Caki2 (cell line): ENCODE measurements around the gene ZNF638. TPM values are rescaled to one million over a fixed set of nuclear protein-coding genes. Genes with fewer than 3 reads are reported as not detected.
A peak's percentile ranks its signal among the peaks of the same experiment; 100 is the strongest.
"Not testable (repeated sequence)": the region's sequence is repeated elsewhere in the genome, so short reads cannot be mapped to it uniquely, and the experiment has no call there.

ENCODE experiments used
- DNase-seq: peaks from one replicate; pipeline ENCODE4 v3.0.0-alpha.2; 2015; ENCODE audit warnings: low read depth
- in situ Hi-C: cut with HindIII; loops from 2 replicates; pipeline ENCODE4 v1.10.0; 2016; ENCODE audit warnings: low sequenced_read_pairs, low pct_unique_long_range_greater_than_20kb, mixed read lengths
- total RNA-seq: library from RNA; depleted of rRNA; stranded (reverse); fragments of >200 nt; shearing (Covaris generic); gene quantifications from 2 replicates; pipeline ENCODE4 v1.2.3, GENCODE V29; 2014; ENCODE audit warnings: low replicate concordance

The ZNF638 gene
- total RNA-seq, 1 experiment from 2014 or later: 38.5 TPM

- DNase-seq: no peak
- in situ Hi-C loops: no loop called here
These were observed 1.4 kb upstream of the ZNF638 start for GRCh38 chr2:71330155-71330554.

GRCh38 chr2:71330585-71331330 is 824 bp upstream of the ZNF638 start:
- no peak for DNase-seq
- in situ Hi-C loops: no loop called here

- DNase-seq, in situ Hi-C loops: not testable (repeated sequence)
These were observed 326 bp upstream of the ZNF638 start for GRCh38 chr2:71331331-71331580.

GRCh38 chr2:71332435-71332796 is 834 bp downstream of the ZNF638 start:
- DNase-seq: no peak

GRCh38 chr2:71333619-71334018 is 2.0 kb downstream of the ZNF638 start:
- no peak for DNase-seq
- in situ Hi-C loops: no loop called here

More at GRCh38 chr2:71332435-71332796, 834 bp downstream of the ZNF638 start:
- in situ Hi-C loops: no loop called here

GRCh38 chr2:71336384-71336783 is 4.8 kb downstream of the ZNF638 start:
- in situ Hi-C loops: no loop called here
- no peak for DNase-seq

GRCh38 chr2:71336802-71337201 is 5.2 kb downstream of the ZNF638 start:
- in situ Hi-C loops: no loop called here
- no peak for DNase-seq

- no peak for DNase-seq
- in situ Hi-C loops: no loop called here
These were observed 6.2 kb downstream of the ZNF638 start for GRCh38 chr2:71337776-71338175.

GRCh38 chr2:71339685-71340084 is 8.1 kb downstream of the ZNF638 start:
- no peak for DNase-seq
- in situ Hi-C loops: no loop called here

GRCh38 chr2:71340176-71340575 is 8.6 kb downstream of the ZNF638 start:
- in situ Hi-C loops: no loop called here

GRCh38 chr2:71341645-71342044 is 10.1 kb downstream of the ZNF638 start:
- DNase-seq: no peak
- in situ Hi-C loops: no loop called here

More at GRCh38 chr2:71340176-71340575, 8.6 kb downstream of the ZNF638 start:
- no peak for DNase-seq

GRCh38 chr2:71346065-71346464 is 14.5 kb downstream of the ZNF638 start:
- no peak for DNase-seq
- in situ Hi-C loops: no loop called here

- in situ Hi-C loops: no loop called here
- DNase-seq: peak; percentile 30
These were observed 15.9 kb downstream of the ZNF638 start for GRCh38 chr2:71347517-71347916.

- DNase-seq: peak; percentile 13
- in situ Hi-C loops: no loop called here
These were observed 16.7 kb downstream of the ZNF638 start for GRCh38 chr2:71348302-71348701.

- DNase-seq: no peak
- in situ Hi-C loops: no loop called here
These were observed 21.7 kb downstream of the ZNF638 start for GRCh38 chr2:71353248-71353647.

- no peak for DNase-seq
- in situ Hi-C loops: no loop called here
These were observed 27.5 kb downstream of the ZNF638 start for GRCh38 chr2:71358931-71359671.

- in situ Hi-C loops: no loop called here
- DNase-seq: no peak
These were observed 28.9 kb downstream of the ZNF638 start for GRCh38 chr2:71360434-71360975.

GRCh38 chr2:71361631-71362030 is 30.0 kb downstream of the ZNF638 start:
- no peak for DNase-seq
- in situ Hi-C loops: no loop called here

- DNase-seq: no peak
- in situ Hi-C loops: no loop called here
These were observed 30.9 kb downstream of the ZNF638 start for GRCh38 chr2:71362447-71362846.

GRCh38 chr2:71370015-71370414 is 38.4 kb downstream of the ZNF638 start:
- in situ Hi-C loops: no loop called here
- DNase-seq: no peak
